SK-N-SH treated with all-trans-retinoic acid at 6 μM for 48 hours (cell line): ENCODE measurements around the gene SLC35E4.

Experiments used
- ATAC-seq: fragments of 200-7000 bp; cut with Tn5 transposase; 3 replicates; pipeline ENCODE4 v1.9.1; 2020; ENCODE audit warnings: mild to moderate bottlenecking, moderate library complexity
- ARNTL ChIP-seq: fragments of 450-650 bp; formaldehyde crosslinking; IDR thresholded peaks from 2 replicates; pipeline ENCODE4 v1.5.0; 2020; ENCODE audit warnings: low read depth, mild to moderate bottlenecking, moderate library complexity, borderline replicate concordance
- BACH2 ChIP-seq: fragments of 250-450 bp; sonication (Bioruptor Pico); IDR thresholded peaks from 2 replicates; pipeline ENCODE4 v1.9.0; 2021; ENCODE audit warnings: mild to moderate bottlenecking, borderline replicate concordance
- CREB5 ChIP-seq: fragments of 250-450 bp; sonication (Bioruptor Pico); IDR thresholded peaks from 2 replicates; pipeline ENCODE4 v1.5.1; 2020; ENCODE audit warnings: low read depth, mild to moderate bottlenecking, moderate library complexity
- CSDC2 ChIP-seq: fragments of 250-450 bp; sonication (Bioruptor Pico); IDR thresholded peaks from 2 replicates; pipeline ENCODE4 v1.5.0; 2020; ENCODE audit warnings: mild to moderate bottlenecking, moderate library complexity
- ESRRG ChIP-seq: fragments of 250-450 bp; sonication (Bioruptor Pico); IDR thresholded peaks from 2 replicates; pipeline ENCODE4 v1.6.1; 2021; ENCODE audit warnings: mild to moderate bottlenecking
- GLIS3 ChIP-seq: fragments of 250-450 bp; sonication (Bioruptor Pico); IDR thresholded peaks from 2 replicates; pipeline ENCODE4 v1.5.0; 2020; ENCODE audit warnings: mild to moderate bottlenecking, moderate library complexity
- ISL1 ChIP-seq: fragments of 250-450 bp; sonication (Bioruptor Pico); IDR thresholded peaks from 2 replicates; pipeline ENCODE4 v2.1.2; 2022; ENCODE audit warnings: mild to moderate bottlenecking, moderate library complexity
- OSR1 ChIP-seq: fragments of 250-450 bp; sonication (Bioruptor Pico); IDR thresholded peaks from 2 replicates; pipeline ENCODE4 v1.8.0; 2022; ENCODE audit warnings: moderate library complexity, mild to moderate bottlenecking, inconsistent platforms
- RARB ChIP-seq: fragments of 250-450 bp; sonication (Bioruptor Pico); IDR thresholded peaks from 2 replicates; pipeline ENCODE4 v1.8.0; 2021; ENCODE audit warnings: mild to moderate bottlenecking, moderate library complexity
- TCF4 ChIP-seq: fragments of 250-450 bp; sonication (Bioruptor Pico); IDR thresholded peaks from 2 replicates; pipeline ENCODE4 v1.8.0; 2021; ENCODE audit warnings: mild to moderate bottlenecking, moderate library complexity, borderline replicate concordance
- TOX ChIP-seq: fragments of 250-450 bp; sonication (Bioruptor Pico); IDR thresholded peaks from 2 replicates; pipeline ENCODE4 v1.8.0; 2021; ENCODE audit warnings: mild to moderate bottlenecking, moderate library complexity, borderline replicate concordance
- TSHZ2 ChIP-seq: fragments of 250-450 bp; sonication (Bioruptor Pico); IDR thresholded peaks from 2 replicates; pipeline ENCODE4 v1.5.0; 2020; ENCODE audit warnings: mild to moderate bottlenecking, moderate library complexity
- ZC3H10 ChIP-seq: fragments of 250-450 bp; sonication (Bioruptor Pico); IDR thresholded peaks from 2 replicates; pipeline ENCODE4 v1.5.1; 2021; ENCODE audit warnings: mild to moderate bottlenecking, moderate library complexity
- ZFP3 ChIP-seq: fragments of 250-450 bp; sonication (Bioruptor Pico); IDR thresholded peaks from 2 replicates; pipeline ENCODE4 v1.5.0; 2020; ENCODE audit warnings: mild to moderate bottlenecking, moderate library complexity
- ZFP30 ChIP-seq: fragments of 450-650 bp; formaldehyde crosslinking; IDR thresholded peaks from 2 replicates; pipeline ENCODE4 v1.5.0; 2022; ENCODE audit warnings: mild to moderate bottlenecking, moderate library complexity
- ZNF565 ChIP-seq: fragments of 450-650 bp; formaldehyde crosslinking; conservative IDR thresholded peaks from 2 replicates; pipeline ENCODE4 v1.5.0; 2020; ENCODE audit warnings: low read depth, mild to moderate bottlenecking, moderate library complexity
- ZNF70 ChIP-seq: fragments of 450-650 bp; formaldehyde crosslinking; IDR thresholded peaks from 2 replicates; pipeline ENCODE4 v1.5.0; 2020; ENCODE audit warnings: mild to moderate bottlenecking, moderate library complexity
- ZNF8 ChIP-seq: fragments of 450-650 bp; formaldehyde crosslinking; IDR thresholded peaks from 2 replicates; pipeline ENCODE4 v1.5.0; 2020; ENCODE audit warnings: mild to moderate bottlenecking, moderate library complexity
- TF ChIP-seq, protein P1 (sequence below): fragments of 250-450 bp; sonication (Bioruptor Pico); IDR thresholded peaks from 2 replicates; pipeline ENCODE4 v1.8.0; 2020; ENCODE audit warnings: mild to moderate bottlenecking, moderate library complexity, borderline replicate concordance
- TF ChIP-seq, protein P2 (sequence below): fragments of 250-450 bp; sonication (Bioruptor Pico); IDR thresholded peaks from 2 replicates; pipeline ENCODE4 v1.8.0; 2021; ENCODE audit warnings: low read depth, mild to moderate bottlenecking, moderate library complexity, borderline replicate concordance

The SLC35E4 gene

DNA sequence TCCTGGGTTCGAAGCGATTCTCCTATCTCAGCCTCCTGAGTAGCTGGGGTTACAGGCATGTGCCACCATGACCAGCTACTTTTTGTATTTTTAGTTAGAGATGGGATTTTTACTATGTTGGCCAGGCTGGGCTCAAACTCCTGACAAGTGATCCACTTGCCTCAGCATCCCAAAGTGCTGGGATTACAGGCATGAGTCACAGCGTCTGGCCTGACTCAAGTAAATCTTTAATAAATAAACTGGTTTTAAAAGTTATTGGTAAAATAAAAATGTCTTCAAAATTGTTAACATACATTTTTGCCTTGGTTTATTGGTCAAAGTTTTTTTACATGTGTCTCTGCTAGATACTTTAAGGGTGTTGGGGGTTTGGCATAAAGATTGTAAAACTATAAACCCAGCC lies 36.6 kb upstream of the SLC35E4 start:
- ATAC-seq: no peak
- TF ChIP-seq TSHZ2 (CRISPR knock-in tag) (no peak), TCF4 (CRISPR knock-in tag) (no peak), ZNF8 (CRISPR knock-in tag) (no peak), OSR1 (CRISPR knock-in tag) (no peak), GLIS3 (CRISPR knock-in tag) (no peak), CREB5 (CRISPR knock-in tag) (no peak), ESRRG (no peak), ISL1 (CRISPR knock-in tag) (no peak), ZC3H10 (no peak), BACH2 (CRISPR knock-in tag) (no peak)
- TF ChIP-seq, protein P1, sequence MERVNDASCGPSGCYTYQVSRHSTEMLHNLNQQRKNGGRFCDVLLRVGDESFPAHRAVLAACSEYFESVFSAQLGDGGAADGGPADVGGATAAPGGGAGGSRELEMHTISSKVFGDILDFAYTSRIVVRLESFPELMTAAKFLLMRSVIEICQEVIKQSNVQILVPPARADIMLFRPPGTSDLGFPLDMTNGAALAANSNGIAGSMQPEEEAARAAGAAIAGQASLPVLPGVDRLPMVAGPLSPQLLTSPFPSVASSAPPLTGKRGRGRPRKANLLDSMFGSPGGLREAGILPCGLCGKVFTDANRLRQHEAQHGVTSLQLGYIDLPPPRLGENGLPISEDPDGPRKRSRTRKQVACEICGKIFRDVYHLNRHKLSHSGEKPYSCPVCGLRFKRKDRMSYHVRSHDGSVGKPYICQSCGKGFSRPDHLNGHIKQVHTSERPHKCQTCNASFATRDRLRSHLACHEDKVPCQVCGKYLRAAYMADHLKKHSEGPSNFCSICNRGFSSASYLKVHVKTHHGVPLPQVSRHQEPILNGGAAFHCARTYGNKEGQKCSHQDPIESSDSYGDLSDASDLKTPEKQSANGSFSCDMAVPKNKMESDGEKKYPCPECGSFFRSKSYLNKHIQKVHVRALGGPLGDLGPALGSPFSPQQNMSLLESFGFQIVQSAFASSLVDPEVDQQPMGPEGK (CRISPR knock-in tag): no peak

DNA sequence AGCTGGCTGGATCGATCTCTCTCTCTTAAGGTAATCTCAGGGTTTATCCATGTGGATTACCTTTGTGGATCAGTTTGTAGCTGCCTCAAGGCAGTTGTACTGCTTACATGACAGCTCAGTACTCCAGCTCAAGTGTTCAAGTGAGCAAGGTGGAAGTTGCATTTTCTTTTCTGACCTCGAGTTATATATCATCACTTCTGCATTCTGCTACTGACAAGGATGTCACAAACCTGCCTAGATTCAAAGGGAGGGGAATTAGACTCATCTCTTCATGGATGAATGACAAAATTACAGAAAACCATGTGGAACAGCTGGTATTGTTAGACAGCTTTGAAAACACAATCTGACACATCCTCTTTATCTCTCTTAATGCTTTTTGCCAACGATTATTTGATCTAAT lies 34.7 kb upstream of the SLC35E4 start:
- TF ChIP-seq RARB (CRISPR knock-in tag): no peak
- TF ChIP-seq ZNF565 (CRISPR knock-in tag): no peak
- TF ChIP-seq ZC3H10: no peak
- no peak for TF ChIP-seq BACH2 (CRISPR knock-in tag)
- TF ChIP-seq ARNTL (CRISPR knock-in tag): no peak
- no peak for TF ChIP-seq ZFP3 (CRISPR knock-in tag)
- TF ChIP-seq TOX (CRISPR knock-in tag): no peak
- TF ChIP-seq, protein P2, sequence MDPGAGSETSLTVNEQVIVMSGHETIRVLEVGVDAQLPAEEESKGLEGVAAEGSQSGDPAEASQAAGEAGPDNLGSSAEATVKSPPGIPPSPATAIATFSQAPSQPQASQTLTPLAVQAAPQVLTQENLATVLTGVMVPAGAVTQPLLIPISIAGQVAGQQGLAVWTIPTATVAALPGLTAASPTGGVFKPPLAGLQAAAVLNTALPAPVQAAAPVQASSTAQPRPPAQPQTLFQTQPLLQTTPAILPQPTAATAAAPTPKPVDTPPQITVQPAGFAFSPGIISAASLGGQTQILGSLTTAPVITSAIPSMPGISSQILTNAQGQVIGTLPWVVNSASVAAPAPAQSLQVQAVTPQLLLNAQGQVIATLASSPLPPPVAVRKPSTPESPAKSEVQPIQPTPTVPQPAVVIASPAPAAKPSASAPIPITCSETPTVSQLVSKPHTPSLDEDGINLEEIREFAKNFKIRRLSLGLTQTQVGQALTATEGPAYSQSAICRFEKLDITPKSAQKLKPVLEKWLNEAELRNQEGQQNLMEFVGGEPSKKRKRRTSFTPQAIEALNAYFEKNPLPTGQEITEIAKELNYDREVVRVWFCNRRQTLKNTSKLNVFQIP (CRISPR knock-in tag): no peak
- no peak for TF ChIP-seq ZNF70 (CRISPR knock-in tag)
- TF ChIP-seq ZFP30 (CRISPR knock-in tag): no peak
- TF ChIP-seq OSR1 (CRISPR knock-in tag): no peak
- no peak for TF ChIP-seq TSHZ2 (CRISPR knock-in tag)
- no peak for TF ChIP-seq ZNF8 (CRISPR knock-in tag)
- TF ChIP-seq CSDC2 (CRISPR knock-in tag): no peak
- TF ChIP-seq, protein P1 (CRISPR knock-in tag): no peak
- ATAC-seq: no peak
